RWPE1 (cell line): ENCODE measurements around the gene ULBP3.
"Not testable (repeated sequence)": the region's sequence is repeated elsewhere in the genome, so short reads cannot be mapped to it uniquely, and the experiment has no call there.

ENCODE experiments used
- CTCF ChIA-PET: fragments of 350-600 bp; sonication (Branson Sonifier 250); formaldehyde crosslinking; extraction: SDS; loops from one replicate; lab custom pipeline; 2021; lab: Yijun Ruan, JAX
- POLR2A ChIA-PET: fragments of 400-600 bp; formaldehyde crosslinking; extraction: SDS; loops from one replicate; lab custom pipeline; 2020; ENCODE audit warnings: antibody characterized with exemption; ENCODE audit not compliant: low non-redundant PET; lab: Yijun Ruan, JAX
- DNase-seq: peaks from one replicate; pipeline ENCODE4 v3.0.0; 2012; ENCODE audit warnings: low spot score
- H3K27ac ChIP-seq: fragments of 450-650 bp; 2 replicates; pipeline ENCODE4 v1.5.1; 2017
- TF ChIP-seq, protein P1 (sequence below): fragments of 450-650 bp; conservative IDR thresholded peaks from 2 replicates; pipeline ENCODE4 v1.5.1; 2017; ENCODE audit warnings: low read depth, mild to moderate bottlenecking

The ULBP3 gene

DNA sequence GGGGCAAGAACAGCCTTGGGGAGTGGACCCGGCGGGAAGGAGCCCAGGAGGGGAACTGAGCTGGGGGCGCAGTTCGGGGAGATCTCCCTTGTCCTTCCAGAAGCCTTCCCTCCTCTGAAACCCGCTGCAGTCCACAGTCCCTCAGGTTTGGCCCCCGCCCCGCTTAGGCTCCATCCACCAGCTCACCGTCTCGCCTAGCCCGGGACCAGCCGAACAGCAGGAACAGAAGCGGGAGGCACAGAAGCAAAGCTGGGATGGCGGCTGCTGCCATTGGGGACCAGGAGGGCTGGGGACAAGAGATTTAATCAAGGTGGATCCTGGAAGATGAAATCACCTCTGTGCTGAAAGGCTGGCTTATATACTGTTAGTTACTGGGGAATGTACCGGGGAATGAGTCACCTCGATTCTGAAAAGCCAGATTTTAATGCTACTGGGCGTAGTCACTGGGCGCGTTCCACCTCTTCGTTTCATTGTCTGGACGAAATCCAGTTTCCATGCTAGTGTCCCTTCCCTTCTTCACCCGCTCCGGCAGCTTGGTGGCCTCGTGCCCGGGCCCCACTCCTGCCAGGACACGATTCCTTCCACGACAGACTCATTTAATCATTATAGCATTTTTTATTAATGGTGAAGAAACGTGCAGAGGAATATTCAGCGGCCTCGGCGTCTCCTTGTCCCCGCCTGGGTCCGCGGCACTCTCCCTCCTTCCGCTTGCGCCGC, 43.6 kb downstream of the ULBP3 start, which contains the start of gene RAET1L:
RAET1L (minus strand) TSS at position 332 of the 717 bp plus-strand sequence; CDS start at position 271, 61 bp downstream.
- CTCF ChIA-PET, result interaction anchor here (1.0 kb wide), 1 partner anchor 370 kb away, joined by 4 read pairs; no protein-coding TSS in a partner anchor
- H3K27ac ChIP-seq, result peak within 1 kb of the TSS; percentile 84
- TF ChIP-seq, protein P1, sequence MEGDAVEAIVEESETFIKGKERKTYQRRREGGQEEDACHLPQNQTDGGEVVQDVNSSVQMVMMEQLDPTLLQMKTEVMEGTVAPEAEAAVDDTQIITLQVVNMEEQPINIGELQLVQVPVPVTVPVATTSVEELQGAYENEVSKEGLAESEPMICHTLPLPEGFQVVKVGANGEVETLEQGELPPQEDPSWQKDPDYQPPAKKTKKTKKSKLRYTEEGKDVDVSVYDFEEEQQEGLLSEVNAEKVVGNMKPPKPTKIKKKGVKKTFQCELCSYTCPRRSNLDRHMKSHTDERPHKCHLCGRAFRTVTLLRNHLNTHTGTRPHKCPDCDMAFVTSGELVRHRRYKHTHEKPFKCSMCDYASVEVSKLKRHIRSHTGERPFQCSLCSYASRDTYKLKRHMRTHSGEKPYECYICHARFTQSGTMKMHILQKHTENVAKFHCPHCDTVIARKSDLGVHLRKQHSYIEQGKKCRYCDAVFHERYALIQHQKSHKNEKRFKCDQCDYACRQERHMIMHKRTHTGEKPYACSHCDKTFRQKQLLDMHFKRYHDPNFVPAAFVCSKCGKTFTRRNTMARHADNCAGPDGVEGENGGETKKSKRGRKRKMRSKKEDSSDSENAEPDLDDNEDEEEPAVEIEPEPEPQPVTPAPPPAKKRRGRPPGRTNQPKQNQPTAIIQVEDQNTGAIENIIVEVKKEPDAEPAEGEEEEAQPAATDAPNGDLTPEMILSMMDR, result no peak
- peak; percentile 91 for DNase-seq
- POLR2A ChIA-PET, result no interaction called here

DNA sequence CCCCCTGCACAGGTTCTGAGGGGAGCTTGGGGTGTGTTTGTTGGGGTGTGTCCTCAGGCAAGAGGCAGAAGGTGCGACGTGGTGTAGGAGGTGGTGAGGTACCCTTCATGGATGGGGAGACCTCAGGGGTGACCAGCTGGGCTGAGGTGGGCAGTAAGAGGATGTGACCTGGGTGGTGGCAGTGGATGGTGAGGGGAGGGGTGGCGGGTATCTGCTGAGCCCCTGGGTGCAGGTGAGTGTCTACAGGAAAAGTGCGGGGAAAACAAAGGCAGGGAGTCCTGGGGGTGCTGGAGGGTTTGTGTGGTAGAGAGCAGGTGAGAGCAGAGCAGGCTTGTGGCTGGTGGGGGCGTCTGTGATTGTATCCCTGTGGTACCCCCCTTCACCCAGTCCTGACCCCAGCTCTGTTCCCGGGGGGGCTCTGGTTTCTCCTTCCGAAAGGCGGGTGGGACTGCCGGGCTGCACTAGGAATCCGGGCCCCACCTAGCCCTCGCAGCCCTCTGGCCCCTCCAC, 44.2 kb downstream of the ULBP3 start:
- TF ChIP-seq, protein P1, result no peak
- peak overlapping the region; percentile 84 for H3K27ac ChIP-seq
- DNase-seq, result no peak
- CTCF ChIA-PET, result interaction anchor here (1.0 kb wide), 1 partner anchor 370 kb away, joined by 4 read pairs; no protein-coding TSS in a partner anchor
- POLR2A ChIA-PET, result no interaction called here

DNA sequence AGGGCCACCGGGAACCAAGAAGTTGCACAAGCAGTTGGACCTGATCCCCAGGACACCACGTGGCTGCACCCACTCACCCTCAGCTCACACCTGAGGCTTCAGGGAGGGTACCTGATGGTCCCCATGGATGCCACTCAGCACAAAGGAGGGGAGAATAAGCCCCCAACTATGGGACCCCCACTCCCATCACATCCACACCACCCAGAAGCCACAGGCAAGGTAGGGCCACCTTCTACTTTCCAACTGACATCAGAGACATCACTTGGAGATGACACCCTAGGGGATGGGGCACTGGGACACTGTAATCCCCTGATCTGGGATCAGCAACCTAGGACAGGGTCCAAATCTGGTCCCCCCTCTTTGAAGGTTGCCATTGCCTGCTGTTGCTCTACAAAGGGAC, 44.9 kb downstream of the ULBP3 start:
- CTCF ChIA-PET, H3K27ac ChIP-seq, DNase-seq, POLR2A ChIA-PET: not testable (repeated sequence)

DNA sequence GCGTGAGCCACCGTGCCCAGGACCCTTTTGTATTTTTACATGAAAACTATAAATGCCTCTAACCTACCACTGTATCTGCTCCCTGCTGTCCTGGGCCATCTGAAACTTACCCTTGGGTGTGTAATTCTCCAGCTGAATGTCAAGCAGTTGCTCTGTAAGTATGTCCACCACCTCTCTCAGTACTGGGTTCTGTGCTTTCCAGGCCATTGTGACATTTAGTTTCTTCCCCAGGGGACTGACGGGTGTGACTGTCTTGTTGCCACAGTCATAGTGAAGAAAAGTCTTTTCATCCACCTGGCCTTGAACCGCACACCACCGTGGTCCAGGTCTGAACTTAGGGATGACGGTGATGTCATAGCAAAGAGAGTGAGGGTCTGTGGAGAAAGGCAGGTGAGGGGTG, 47.1 kb downstream of the ULBP3 start:
- POLR2A ChIA-PET, CTCF ChIA-PET, H3K27ac ChIP-seq, DNase-seq: not testable (repeated sequence)

DNA sequence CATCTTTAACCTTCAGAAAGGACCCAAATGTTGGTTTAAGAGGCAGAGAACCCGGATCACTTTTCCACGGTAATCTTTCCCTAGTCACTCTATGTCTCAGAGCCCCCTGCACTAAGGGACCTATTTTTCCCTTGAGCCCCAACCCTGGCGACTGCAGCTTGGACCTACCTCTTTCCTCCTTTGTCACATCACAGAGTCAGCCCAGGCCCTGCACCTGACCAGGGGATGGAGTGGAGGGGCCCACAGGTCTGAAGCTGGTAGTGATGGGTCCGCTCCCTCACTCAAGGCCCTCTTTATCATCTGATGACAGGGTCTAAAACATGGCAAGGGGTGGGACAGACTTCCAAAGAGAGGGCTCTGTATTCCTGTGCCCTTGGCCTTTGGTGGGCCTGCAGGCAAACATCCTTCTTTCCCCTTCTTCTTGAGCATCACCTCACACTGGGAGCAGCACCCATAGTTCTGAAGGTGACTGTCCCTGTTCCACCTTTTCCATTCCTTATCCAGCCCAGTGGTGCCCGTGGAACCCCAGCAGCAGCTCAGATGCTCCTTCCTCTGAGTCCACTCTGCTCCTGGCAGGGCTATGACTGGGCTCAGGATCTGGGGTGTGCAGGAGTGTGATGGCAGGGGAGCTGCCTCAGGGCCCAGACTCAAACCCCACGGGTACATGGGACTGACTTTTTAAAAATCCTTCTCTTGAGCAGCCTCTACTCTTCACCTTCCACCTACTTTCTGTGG, 49.9 kb downstream of the ULBP3 start:
- CTCF ChIA-PET, result interaction anchor here (0.7 kb wide), 1 partner anchor 50 kb away, joined by 3 read pairs; the partner anchor contains the start of gene ULBP3
- no peak overlapping the region for H3K27ac ChIP-seq
- TF ChIP-seq, protein P1, result no peak

DNA sequence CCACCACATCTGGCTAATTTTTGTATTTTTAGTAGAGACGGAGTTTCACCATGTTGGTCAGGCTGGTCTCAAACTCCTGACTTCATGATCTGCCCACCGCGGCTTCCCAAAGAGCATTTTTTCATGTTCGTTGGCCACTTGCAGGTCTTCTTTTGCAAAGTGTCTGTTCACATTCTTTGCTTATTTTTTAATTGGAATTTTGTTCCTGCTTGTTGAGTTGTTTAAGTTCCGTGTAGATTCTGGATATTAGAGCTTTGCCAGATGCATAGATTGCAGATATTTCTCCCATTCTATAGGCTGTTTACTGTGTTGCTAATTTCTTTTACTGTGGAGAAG, 51.8 kb downstream of the ULBP3 start:
- POLR2A ChIA-PET, result not testable (repeated sequence)

More for the DNA sequence above, 49.9 kb downstream of the ULBP3 start:
- DNase-seq, result no peak
- POLR2A ChIA-PET, result no interaction called here

More for the DNA sequence above, 51.8 kb downstream of the ULBP3 start:
- H3K27ac ChIP-seq, DNase-seq: not testable (repeated sequence)
- CTCF ChIA-PET, result interaction anchor here (0.6 to 1.0 kb wide), 6 partner anchors 36 to 1027 kb away, joined by 3 to 7 read pairs (median 4); partner anchors contain the start of gene ULBP1
- TF ChIP-seq, protein P1, result peak; percentile 33; the same call in 1 of the 2 replicates
